ENCODE results near the gene IFIT3.
"Not testable (repeated sequence)": the region's sequence is repeated elsewhere in the genome, so short reads cannot be mapped to it uniquely, and the experiment has no call there.

Gene IFIT3

GRCh38 chr10:89283025-89283935 is 44.5 kb upstream of the IFIT3 start:
- Histone ChIP-seq H3K4me3 (ENCODE audit: insufficient read length, low read depth) (no peak overlapping the region), H3K36me3 (ENCODE audit: insufficient read depth, insufficient read length, low read length) (no peaks in the 10 kb centered on the region), H3K9me3 (ENCODE audit: insufficient read depth, low read length) (peaks cover 6% of the 10 kb centered on the region; the same call in 1 of the 2 replicates), H3K4me1 (ENCODE audit: insufficient read depth, insufficient read length) (peaks cover 3% of the 10 kb centered on the region), H3K9ac (ENCODE audit: insufficient read length, low read depth) (no peak overlapping the region), H3K27me3 (ENCODE audit: insufficient read depth, insufficient read length) (no peaks in the 10 kb centered on the region)
- TF ChIP-seq ZNF274 (IDR thresholded peaks at IDR 0.05; ENCODE audit: low read depth, low read length) (no peak), YY1 (IDR thresholded peaks at IDR 0.05; ENCODE audit: insufficient read depth, insufficient read length) (no peak), SUZ12 (IDR thresholded peaks at IDR 0.05; ENCODE audit: extremely low read depth, insufficient read depth, insufficient read length) (no peak)
- DNase-seq (ENCODE audit: low read depth, low spot score): no peak

GRCh38 chr10:89283936-89284475 is 43.8 kb upstream of the IFIT3 start:
- H3K9me3 ChIP-seq (ENCODE audit: insufficient read depth, low read length): peaks cover 9% of the 10 kb centered on the region; the same call in 1 of the 2 replicates
- TF ChIP-seq SUZ12 (IDR thresholded peaks at IDR 0.05; ENCODE audit: extremely low read depth, insufficient read depth, insufficient read length): no peak
- TF ChIP-seq ZNF274 (IDR thresholded peaks at IDR 0.05; ENCODE audit: low read depth, low read length): no peak
- TF ChIP-seq YY1 (IDR thresholded peaks at IDR 0.05; ENCODE audit: insufficient read depth, insufficient read length): no peak
- peaks cover 3% of the 10 kb centered on the region for H3K4me1 ChIP-seq (ENCODE audit: insufficient read depth, insufficient read length)
- no peak overlapping the region for H3K4me3 ChIP-seq (ENCODE audit: insufficient read length, low read depth)
- H3K9ac ChIP-seq (ENCODE audit: insufficient read length, low read depth): no peak overlapping the region
- no peak for DNase-seq (ENCODE audit: low read depth, low spot score)
- no peaks in the 10 kb centered on the region for H3K36me3 ChIP-seq (ENCODE audit: insufficient read depth, insufficient read length, low read length)
- H3K27me3 ChIP-seq (ENCODE audit: insufficient read depth, insufficient read length): no peaks in the 10 kb centered on the region

- H3K9ac ChIP-seq (ENCODE audit: insufficient read length, low read depth); H3K4me1 ChIP-seq (ENCODE audit: insufficient read depth, insufficient read length); H3K27me3 ChIP-seq (ENCODE audit: insufficient read depth, insufficient read length); H3K9me3 ChIP-seq (ENCODE audit: insufficient read depth, low read length); DNase-seq (ENCODE audit: low read depth, low spot score); H3K36me3 ChIP-seq (ENCODE audit: insufficient read depth, insufficient read length, low read length); H3K4me3 ChIP-seq (ENCODE audit: insufficient read length, low read depth): not testable (repeated sequence)
Observed at GRCh38 chr10:89284711-89285110, 43.1 kb upstream of the IFIT3 start.

- not testable (repeated sequence) for H3K4me1 ChIP-seq (ENCODE audit: insufficient read depth, insufficient read length); H3K9me3 ChIP-seq (ENCODE audit: insufficient read depth, low read length); DNase-seq (ENCODE audit: low read depth, low spot score); H3K9ac ChIP-seq (ENCODE audit: insufficient read length, low read depth); H3K36me3 ChIP-seq (ENCODE audit: insufficient read depth, insufficient read length, low read length); H3K27me3 ChIP-seq (ENCODE audit: insufficient read depth, insufficient read length); H3K4me3 ChIP-seq (ENCODE audit: insufficient read length, low read depth)
Observed at GRCh38 chr10:89285303-89285702, 42.5 kb upstream of the IFIT3 start.

- Histone ChIP-seq H3K27me3 (ENCODE audit: insufficient read depth, insufficient read length) (no peaks in the 10 kb centered on the region), H3K4me1 (ENCODE audit: insufficient read depth, insufficient read length) (no peaks in the 10 kb centered on the region), H3K4me3 (ENCODE audit: insufficient read length, low read depth) (no peak overlapping the region), H3K9me3 (ENCODE audit: insufficient read depth, low read length) (0 out of 2 replicates have a peak, but pooled peaks cover 6% of the 10 kb centered on the region), H3K9ac (ENCODE audit: insufficient read length, low read depth) (no peak overlapping the region), H3K36me3 (ENCODE audit: insufficient read depth, insufficient read length, low read length) (no peaks in the 10 kb centered on the region)
- TF ChIP-seq YY1 (IDR thresholded peaks at IDR 0.05; ENCODE audit: insufficient read depth, insufficient read length): no peak
- TF ChIP-seq SUZ12 (IDR thresholded peaks at IDR 0.05; ENCODE audit: extremely low read depth, insufficient read depth, insufficient read length): no peak
- no peak for TF ChIP-seq ZNF274 (IDR thresholded peaks at IDR 0.05; ENCODE audit: low read depth, low read length)
- no peak for DNase-seq (ENCODE audit: low read depth, low spot score)
Observed at GRCh38 chr10:89294721-89295239, 33.0 kb upstream of the IFIT3 start.

GRCh38 chr10:89295597-89295996 is 32.2 kb upstream of the IFIT3 start:
- Histone ChIP-seq H3K27me3 (ENCODE audit: insufficient read depth, insufficient read length) (no peaks in the 10 kb centered on the region), H3K4me1 (ENCODE audit: insufficient read depth, insufficient read length) (no peaks in the 10 kb centered on the region), H3K9ac (ENCODE audit: insufficient read length, low read depth) (no peak overlapping the region), H3K36me3 (ENCODE audit: insufficient read depth, insufficient read length, low read length) (no peaks in the 10 kb centered on the region), H3K4me3 (ENCODE audit: insufficient read length, low read depth) (no peak overlapping the region), H3K9me3 (ENCODE audit: insufficient read depth, low read length) (0 out of 2 replicates have a peak, but pooled peaks cover 6% of the 10 kb centered on the region)
- no peak for DNase-seq (ENCODE audit: low read depth, low spot score)
- no peak for TF ChIP-seq SUZ12 (IDR thresholded peaks at IDR 0.05; ENCODE audit: extremely low read depth, insufficient read depth, insufficient read length)
- TF ChIP-seq YY1 (IDR thresholded peaks at IDR 0.05; ENCODE audit: insufficient read depth, insufficient read length): no peak

- no peak overlapping the region for H3K9ac ChIP-seq (ENCODE audit: insufficient read length, low read depth)
- DNase-seq (ENCODE audit: low read depth, low spot score): no peak
- TF ChIP-seq SUZ12 (IDR thresholded peaks at IDR 0.05; ENCODE audit: extremely low read depth, insufficient read depth, insufficient read length): no peak
- no peak for TF ChIP-seq ZNF274 (IDR thresholded peaks at IDR 0.05; ENCODE audit: low read depth, low read length)
- TF ChIP-seq YY1 (IDR thresholded peaks at IDR 0.05; ENCODE audit: insufficient read depth, insufficient read length): no peak
Observed at GRCh38 chr10:89296220-89296648, 31.6 kb upstream of the IFIT3 start.

More at GRCh38 chr10:89296220-89296648, 31.6 kb upstream of the IFIT3 start:
- Histone ChIP-seq H3K9me3 (ENCODE audit: insufficient read depth, low read length) (0 out of 2 replicates have a peak, but pooled peaks cover 6% of the 10 kb centered on the region), H3K4me1 (ENCODE audit: insufficient read depth, insufficient read length) (no peaks in the 10 kb centered on the region), H3K27me3 (ENCODE audit: insufficient read depth, insufficient read length) (no peaks in the 10 kb centered on the region), H3K36me3 (ENCODE audit: insufficient read depth, insufficient read length, low read length) (no peaks in the 10 kb centered on the region), H3K4me3 (ENCODE audit: insufficient read length, low read depth) (no peak overlapping the region)

All from NT2/D1 (cell line).